ENCODE measurements around the gene ZBTB45. TPM values are rescaled to one million over a fixed set of nuclear protein-coding genes. Genes with fewer than 3 reads are reported as not detected.

Gene ZBTB45
- total and polyA plus RNA-seq, 2 donors (not counting 1 experiment from before 2014, with no cell fraction given), result 12.6 to 20.9 TPM

DNA sequence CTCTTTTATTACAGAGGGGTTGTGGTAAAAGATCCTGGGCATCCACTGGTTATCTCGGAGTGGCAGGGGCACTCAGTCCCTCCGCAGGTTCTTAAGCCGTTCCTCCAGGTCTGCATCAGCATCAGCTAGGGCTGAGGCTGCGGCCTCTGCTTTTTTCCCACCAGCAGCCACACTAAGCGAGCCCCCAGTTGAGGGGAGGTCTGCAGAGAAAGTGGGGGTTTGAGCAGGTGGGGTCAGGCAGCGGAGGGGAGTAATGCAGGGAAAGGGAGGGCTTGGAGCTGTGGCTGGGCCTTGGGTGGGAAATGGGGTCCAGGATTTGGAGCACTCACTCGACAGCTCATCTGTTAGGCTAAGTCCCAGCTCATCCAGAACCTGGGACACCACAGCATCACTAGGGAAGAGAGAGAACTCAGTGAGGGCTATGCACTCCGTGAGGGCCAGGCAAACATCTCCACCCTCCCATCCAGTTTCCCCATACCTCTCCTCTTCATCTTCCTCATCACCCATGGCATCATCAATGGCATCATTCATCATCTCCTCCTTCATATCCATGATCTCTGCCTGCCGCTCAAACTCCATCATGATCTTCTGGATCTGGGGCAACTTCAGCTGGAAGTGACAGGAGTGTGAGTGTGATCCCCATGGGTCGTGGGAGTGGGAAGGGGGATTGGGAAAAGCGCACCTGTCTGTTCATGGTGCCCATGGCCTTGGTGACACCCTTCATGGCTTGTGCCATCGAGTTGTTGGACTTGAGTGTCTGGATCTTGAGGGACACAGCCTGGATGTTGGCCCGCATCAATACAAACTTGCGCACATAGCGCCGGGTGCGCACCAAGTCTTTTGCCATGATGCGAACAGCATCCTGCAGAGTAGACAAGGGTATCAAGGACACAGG, 32.2 kb upstream of the ZBTB45 start:
- Histone ChIP-seq H4K20me1 (ENCODE audit: control insufficient read depth, insufficient read depth, low read length, poor library complexity, severe bottlenecking) (peaks cover 48% of the 10 kb centered on the region), H3K4me3 (ENCODE audit: control extremely low read depth in 1 of 5, extremely low read depth in 1 of 5, insufficient read depth in 1 of 5, low read depth in 2 of 5, low read length in 4 of 5) (no peak overlapping the region), H3K36me3 (replicated peaks in 1 of 2; ENCODE audit: control extremely low read depth in 1 of 2, control insufficient read depth in 1 of 2, extremely low read depth in 1 of 2, insufficient read depth in 2 of 2, low read length in 1 of 2) (peaks cover 6 to 70% of the 10 kb centered on the region in 2 experiments), H3K9me3 (ENCODE audit: control extremely low read depth in 1 of 3, control insufficient read depth in 2 of 3, insufficient read depth in 1 of 3, low read length in 2 of 3) (no peaks in the 10 kb centered on the region), H3K27me3 (replicated peaks in 1 of 4; ENCODE audit: control extremely low read depth in 1 of 4, control insufficient read depth in 3 of 4, insufficient read depth in 4 of 4, low read length in 3 of 4) (no peaks in the 10 kb centered on the region), H3K4me1 (ENCODE audit: control insufficient read depth in 2 of 2, insufficient read depth in 2 of 2, low read length in 2 of 2) (peaks cover 17 to 32% of the 10 kb centered on the region in 2 donors), H3K79me2 (ENCODE audit: control insufficient read depth, insufficient read depth, low read length) (peaks cover 58% of the 10 kb centered on the region), H2AFZ (ENCODE audit: insufficient read depth, low read depth, low read length, poor library complexity, severe bottlenecking) (no peak overlapping the region), H3K4me2 (replicated peaks; ENCODE audit: low read depth, low read length, poor library complexity, severe bottlenecking) (no peak overlapping the region), H3K9ac (ENCODE audit: low read length) (no peak overlapping the region), H3K27ac (ENCODE audit: low read length in 2 of 2) (no peak overlapping the region)
- DNase-seq, result peak; percentile 27
- no peak for ATAC-seq (ENCODE audit: low read depth)
- 96% methylated on average over 16 of the region's 18 CpGs for WGBS (ENCODE audit: insufficient coverage)
- peaks cover 39% of the 10 kb centered on the region for H3K4me1 Mint-ChIP-seq
- no peak overlapping the region for H3K4me3 Mint-ChIP-seq
- no peaks in the 10 kb centered on the region for H3K9me3 Mint-ChIP-seq (ENCODE audit: insufficient read depth)
- intact Hi-C loops (cut with micrococcal nuclease), result no loop called here
- H3K27me3 Mint-ChIP-seq, result no peaks in the 10 kb centered on the region
- no peak for TF ChIP-seq EZH2 (IDR thresholded peaks at IDR 0.05; ENCODE audit: borderline replicate concordance, insufficient read depth, low read depth, low read length, poor library complexity, severe bottlenecking)
- TF ChIP-seq, protein P1, sequence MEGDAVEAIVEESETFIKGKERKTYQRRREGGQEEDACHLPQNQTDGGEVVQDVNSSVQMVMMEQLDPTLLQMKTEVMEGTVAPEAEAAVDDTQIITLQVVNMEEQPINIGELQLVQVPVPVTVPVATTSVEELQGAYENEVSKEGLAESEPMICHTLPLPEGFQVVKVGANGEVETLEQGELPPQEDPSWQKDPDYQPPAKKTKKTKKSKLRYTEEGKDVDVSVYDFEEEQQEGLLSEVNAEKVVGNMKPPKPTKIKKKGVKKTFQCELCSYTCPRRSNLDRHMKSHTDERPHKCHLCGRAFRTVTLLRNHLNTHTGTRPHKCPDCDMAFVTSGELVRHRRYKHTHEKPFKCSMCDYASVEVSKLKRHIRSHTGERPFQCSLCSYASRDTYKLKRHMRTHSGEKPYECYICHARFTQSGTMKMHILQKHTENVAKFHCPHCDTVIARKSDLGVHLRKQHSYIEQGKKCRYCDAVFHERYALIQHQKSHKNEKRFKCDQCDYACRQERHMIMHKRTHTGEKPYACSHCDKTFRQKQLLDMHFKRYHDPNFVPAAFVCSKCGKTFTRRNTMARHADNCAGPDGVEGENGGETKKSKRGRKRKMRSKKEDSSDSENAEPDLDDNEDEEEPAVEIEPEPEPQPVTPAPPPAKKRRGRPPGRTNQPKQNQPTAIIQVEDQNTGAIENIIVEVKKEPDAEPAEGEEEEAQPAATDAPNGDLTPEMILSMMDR (IDR thresholded peaks at IDR 0.05), result no peak
- H3K27ac Mint-ChIP-seq, result peak overlapping the region; percentile 47
- ChIA-PET CTCF (no interaction called here), POLR2A (no interaction called here)

DNA sequence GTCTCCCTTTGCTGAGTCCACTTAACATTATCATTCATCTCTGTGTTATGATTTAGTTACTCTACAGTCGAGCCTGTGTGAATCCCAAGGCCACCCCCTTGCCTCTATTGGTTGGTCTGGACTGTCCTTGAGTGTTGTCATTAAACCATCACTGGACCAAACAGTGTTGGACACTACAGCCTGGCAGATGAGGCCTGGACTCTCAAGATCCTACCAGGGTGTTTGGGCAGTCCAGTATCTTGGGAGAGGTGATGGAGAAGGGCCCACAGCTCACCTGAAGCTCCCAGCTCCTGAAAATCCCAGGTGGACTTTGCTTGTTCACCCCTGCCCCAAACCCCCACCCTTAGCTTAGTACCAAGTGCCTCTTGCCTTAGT, 31.5 kb upstream of the ZBTB45 start:
- Histone ChIP-seq H4K20me1 (ENCODE audit: control insufficient read depth, insufficient read depth, low read length, poor library complexity, severe bottlenecking) (peaks cover 56% of the 10 kb centered on the region), H3K79me2 (ENCODE audit: control insufficient read depth, insufficient read depth, low read length) (peaks cover 58% of the 10 kb centered on the region), H3K4me3 (ENCODE audit: control extremely low read depth in 1 of 5, extremely low read depth in 1 of 5, insufficient read depth in 1 of 5, low read depth in 2 of 5, low read length in 4 of 5) (no peak overlapping the region), H2AFZ (ENCODE audit: insufficient read depth, low read depth, low read length, poor library complexity, severe bottlenecking) (no peak overlapping the region), H3K4me2 (replicated peaks; ENCODE audit: low read depth, low read length, poor library complexity, severe bottlenecking) (no peak overlapping the region), H3K9me3 (ENCODE audit: control extremely low read depth in 1 of 3, control insufficient read depth in 2 of 3, insufficient read depth in 1 of 3, low read length in 2 of 3) (no peaks in the 10 kb centered on the region), H3K27me3 (replicated peaks in 1 of 4; ENCODE audit: control extremely low read depth in 1 of 4, control insufficient read depth in 3 of 4, insufficient read depth in 4 of 4, low read length in 3 of 4) (no peaks in the 10 kb centered on the region), H3K36me3 (replicated peaks in 1 of 2; ENCODE audit: control extremely low read depth in 1 of 2, control insufficient read depth in 1 of 2, extremely low read depth in 1 of 2, insufficient read depth in 2 of 2, low read length in 1 of 2) (peaks cover 1 to 69% of the 10 kb centered on the region in 2 experiments), H3K9ac (ENCODE audit: low read length) (no peak overlapping the region), H3K27ac (ENCODE audit: low read length in 2 of 2) (no peak overlapping the region), H3K4me1 (ENCODE audit: control insufficient read depth in 2 of 2, insufficient read depth in 2 of 2, low read length in 2 of 2) (peaks cover 22 to 33% of the 10 kb centered on the region in 2 donors)
- intact Hi-C loops (cut with micrococcal nuclease), result no loop called here
- TF ChIP-seq EZH2 (IDR thresholded peaks at IDR 0.05; ENCODE audit: borderline replicate concordance, insufficient read depth, low read depth, low read length, poor library complexity, severe bottlenecking), result no peak
- TF ChIP-seq, protein P1 (IDR thresholded peaks at IDR 0.05), result no peak
- peaks cover 39% of the 10 kb centered on the region for H3K4me1 Mint-ChIP-seq
- ChIA-PET CTCF (no interaction called here), POLR2A (no interaction called here)
- no peak overlapping the region for H3K4me3 Mint-ChIP-seq
- H3K9me3 Mint-ChIP-seq (ENCODE audit: insufficient read depth), result no peaks in the 10 kb centered on the region
- ATAC-seq (ENCODE audit: low read depth), result no peak
- no peak overlapping the region for H3K27ac Mint-ChIP-seq
- H3K27me3 Mint-ChIP-seq, result no peaks in the 10 kb centered on the region
- peak; percentile 15 for DNase-seq
- no CpG with 5 or more reads among the region's 1 CpG for WGBS (ENCODE audit: insufficient coverage)
